Stimulated activated CD4-positive, alpha-beta T cell treated with anti-CD3 and anti-CD28 coated beads, TNF-alpha, amount 100 ng/mL, for 4 hours (primary cell): ENCODE results near the gene KCNJ5.

Experiments used
- DNase-seq, 3 experiments: peaks; one replicate each; pipeline ENCODE4 v3.0.0-alpha.2; 2020; ENCODE audit warnings: low read depth in 3 of 3

The KCNJ5 gene

DNA sequence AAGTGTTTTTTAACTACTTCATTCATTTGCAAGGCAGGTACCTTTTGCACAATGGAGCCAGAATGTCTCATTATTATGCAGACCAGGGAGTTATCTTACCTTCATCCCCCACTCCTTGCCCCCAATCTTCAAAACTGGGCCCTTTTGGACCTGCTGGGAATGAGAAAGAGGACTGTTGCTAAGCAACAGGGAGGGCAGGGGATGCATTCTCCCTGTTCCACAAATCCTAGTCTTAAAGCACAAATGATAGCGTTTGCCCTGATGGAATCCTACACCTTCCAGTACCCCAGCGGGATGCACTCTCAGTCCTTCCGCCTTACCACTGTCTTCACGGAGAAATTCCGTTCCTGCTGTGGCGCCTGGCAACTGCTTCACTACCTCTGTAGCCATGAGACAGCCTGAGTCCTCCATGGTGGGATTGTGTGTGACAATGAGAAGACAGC, 20.0 kb upstream of the KCNJ5 start:
- no peak for DNase-seq

DNA sequence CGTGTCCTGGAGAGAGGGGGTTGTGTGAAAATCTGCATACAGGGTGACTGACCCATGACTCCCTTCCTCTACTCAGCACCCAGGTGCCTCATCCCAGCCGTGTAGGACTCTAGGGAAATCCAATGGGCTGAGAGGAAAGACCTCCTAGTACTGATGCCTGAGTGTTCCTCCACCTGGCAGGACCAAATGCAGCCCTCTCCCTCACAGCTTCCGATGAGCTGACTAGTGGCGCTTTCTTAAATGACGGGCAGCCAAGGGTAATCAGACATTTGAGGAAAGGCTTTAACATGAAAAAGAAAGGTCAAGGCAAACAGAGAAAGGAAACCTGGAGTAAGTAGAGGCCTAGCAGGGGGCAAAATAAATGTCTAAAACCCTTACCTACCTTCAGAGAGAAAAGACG, 19.1 kb upstream of the KCNJ5 start:
- DNase-seq = no peak

DNA sequence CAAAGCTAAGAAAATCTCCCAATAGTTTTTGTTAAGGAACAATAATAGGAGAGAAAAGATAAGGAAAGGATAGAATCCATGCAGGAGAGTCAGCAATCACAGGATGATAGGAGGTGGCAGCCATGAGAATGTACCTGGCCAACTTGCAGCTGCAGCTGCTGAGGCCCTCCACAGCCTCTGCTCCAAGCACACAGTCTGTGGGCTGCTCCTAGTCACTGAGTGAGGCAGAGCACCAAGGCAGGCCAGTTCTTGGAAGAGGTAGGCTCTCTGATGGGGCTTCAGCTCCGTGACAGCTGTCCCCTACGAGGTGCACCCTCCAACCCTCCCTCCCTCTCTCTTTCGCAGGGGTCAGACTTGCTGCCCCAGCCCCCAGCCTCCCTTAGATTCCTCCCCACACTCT, 18.6 kb upstream of the KCNJ5 start:
- no peak for DNase-seq

DNA sequence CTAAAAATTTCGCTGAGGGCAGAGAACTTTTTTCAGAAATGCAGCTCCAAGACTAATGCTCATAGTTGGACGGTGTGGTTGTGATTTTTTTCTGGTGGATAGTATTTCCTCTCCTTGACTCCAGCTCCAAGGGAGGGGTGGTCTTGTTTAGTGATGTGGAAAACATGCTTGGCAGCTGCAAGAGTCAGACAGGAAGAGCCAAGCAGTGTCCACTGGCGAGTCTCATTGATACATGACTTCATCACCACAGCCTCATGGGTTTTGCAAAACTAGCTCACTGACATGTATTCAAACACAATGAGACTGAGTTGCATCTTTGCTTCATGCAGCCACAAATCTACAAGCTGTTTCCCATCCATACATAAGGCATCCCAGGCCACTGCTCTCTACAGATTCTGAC, 16.7 kb upstream of the KCNJ5 start:
- no peak for DNase-seq

DNA sequence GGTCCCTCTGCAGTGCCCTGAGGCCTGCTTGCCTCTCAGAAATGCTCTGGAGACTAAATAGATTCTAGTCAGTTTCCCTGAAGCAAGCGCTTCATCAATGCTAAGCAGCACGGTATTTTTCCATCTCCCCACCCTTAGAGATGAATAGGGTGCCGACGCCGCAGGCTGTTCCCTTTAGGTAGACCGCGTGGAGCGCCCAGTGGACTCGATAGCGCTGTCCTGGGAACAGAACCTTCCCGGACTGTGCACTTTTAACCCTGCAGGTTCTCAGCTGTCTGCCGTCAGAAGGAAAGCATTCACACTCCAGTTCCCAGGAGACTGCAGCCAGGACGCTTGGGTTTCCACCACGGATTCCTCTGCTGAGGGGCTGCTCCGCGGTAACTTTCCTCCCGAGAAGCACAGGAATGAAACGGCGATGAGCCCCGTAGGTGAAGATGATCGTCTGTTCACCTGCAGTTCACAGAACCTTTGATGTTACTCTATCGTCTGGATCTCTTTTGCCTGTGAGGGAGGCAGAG, 15.0 kb upstream of the KCNJ5 start:
- DNase-seq = no peak

DNA sequence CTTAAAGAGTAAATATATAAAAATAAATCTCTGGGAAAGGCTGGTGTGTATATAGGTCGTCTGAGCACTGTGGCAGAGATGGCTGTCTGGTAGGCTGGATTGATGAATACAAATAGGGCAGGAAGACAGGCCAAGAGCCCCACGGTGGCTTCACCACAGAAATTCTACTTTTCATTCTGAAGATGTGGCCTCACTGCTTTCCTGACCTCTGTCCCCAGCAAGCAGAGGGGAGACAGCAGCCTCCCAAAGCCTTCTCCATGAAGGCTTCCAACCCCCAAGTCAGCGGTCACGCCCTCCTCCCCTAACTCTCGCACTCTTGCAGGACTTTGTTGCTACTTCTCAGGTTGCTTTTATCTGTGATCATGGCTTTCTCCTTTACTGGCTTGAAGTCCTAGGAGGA, 13.4 kb upstream of the KCNJ5 start:
- DNase-seq = no peak

DNA sequence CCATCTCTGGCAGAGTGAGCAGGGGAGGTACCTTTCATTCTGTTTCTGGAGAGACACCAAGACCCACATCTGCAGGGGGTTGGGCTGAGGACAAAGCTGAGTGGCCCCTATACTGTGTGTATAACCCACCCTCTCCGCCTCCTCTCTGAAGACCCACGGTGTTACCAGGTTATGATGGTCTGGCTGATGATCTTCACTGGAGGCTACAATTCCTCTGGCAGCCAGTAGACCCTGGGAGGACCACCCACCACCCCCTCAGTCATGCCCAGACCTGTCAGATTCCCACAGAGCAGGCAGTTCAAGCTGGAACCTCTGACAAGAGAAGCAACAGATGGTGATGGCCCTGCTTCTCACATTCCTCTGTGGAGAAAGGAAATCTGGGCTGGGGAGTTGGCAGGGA, 12.7 kb upstream of the KCNJ5 start:
- DNase-seq = no peak

DNA sequence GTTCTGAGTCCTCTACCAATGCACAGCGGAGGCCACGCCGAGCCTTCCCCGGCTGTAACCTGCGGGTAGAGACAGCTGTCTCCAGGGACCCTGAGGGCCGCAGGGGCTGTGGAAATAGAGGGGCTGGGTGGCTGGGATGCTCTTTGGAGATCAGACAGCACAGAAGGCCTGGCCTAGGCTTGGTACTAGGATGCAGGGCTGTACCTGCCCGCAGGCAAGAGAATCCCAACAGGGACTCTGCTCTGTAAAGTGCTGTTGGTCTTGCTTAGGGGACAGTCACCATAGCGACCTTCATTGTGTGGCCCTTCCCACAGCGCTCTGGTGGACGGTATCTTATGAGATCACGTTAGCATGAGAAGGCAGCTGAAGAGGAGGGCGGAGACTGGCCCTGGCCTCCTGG, 11.3 kb upstream of the KCNJ5 start:
- no peak for DNase-seq

DNA sequence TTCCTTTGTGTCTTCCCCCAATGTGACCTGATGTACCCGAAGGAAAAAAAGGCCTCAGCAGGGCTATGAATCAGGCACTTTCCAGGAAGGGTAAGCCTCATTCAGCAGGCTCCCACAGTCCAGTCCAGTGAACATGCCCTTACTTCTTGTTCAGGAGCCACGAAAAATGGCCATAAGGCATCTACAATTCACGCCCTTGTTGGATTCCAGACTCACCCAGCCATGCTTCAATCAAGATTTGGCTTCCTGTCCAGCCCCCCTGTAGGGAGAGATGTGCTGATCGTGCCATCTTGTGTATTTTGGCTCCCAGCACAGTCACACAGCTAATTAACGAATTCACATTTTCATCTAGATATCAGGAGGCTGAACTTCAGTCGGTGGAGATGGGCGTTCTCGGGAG, 9.9 kb upstream of the KCNJ5 start:
- no peak for DNase-seq

DNA sequence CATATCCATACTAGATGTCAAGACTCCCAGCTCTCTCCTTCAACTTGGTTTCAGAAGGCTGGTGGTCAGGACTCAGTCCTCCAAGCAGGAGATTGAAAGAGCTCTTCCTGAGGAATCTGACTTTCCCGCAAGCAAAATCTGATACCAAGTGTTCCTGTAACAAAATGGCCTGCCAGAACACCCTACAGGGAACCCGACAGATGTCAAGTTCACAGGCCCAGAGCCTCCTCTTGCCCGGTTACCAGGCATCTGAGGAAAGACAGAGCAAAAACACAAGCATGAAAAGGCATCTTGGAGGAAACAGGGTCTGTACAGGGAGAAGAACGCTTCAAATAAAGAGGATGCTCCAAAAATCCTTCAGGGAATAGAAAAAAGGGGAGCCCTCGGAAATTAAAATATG, 8.7 kb upstream of the KCNJ5 start:
- no peak for DNase-seq

DNA sequence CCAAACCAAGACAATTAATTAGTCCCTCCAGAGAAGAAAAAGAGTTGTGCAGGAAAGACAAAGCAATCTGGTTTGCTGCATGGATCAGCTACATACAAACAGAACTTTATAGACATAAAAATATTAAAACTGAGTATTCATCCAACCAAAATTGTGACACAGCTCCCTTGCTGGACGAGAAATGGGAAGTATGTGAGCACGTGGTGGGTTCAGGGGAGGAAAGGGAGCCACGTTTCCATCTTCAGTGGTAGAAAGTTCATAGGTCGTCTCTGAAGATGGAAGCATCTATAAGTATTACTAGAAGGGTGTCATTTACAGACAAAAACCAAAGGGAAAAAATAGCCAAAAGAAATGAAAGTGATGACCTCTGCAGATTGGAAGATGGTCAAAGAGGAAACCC, 7.1 kb upstream of the KCNJ5 start:
- no peak for DNase-seq

DNA sequence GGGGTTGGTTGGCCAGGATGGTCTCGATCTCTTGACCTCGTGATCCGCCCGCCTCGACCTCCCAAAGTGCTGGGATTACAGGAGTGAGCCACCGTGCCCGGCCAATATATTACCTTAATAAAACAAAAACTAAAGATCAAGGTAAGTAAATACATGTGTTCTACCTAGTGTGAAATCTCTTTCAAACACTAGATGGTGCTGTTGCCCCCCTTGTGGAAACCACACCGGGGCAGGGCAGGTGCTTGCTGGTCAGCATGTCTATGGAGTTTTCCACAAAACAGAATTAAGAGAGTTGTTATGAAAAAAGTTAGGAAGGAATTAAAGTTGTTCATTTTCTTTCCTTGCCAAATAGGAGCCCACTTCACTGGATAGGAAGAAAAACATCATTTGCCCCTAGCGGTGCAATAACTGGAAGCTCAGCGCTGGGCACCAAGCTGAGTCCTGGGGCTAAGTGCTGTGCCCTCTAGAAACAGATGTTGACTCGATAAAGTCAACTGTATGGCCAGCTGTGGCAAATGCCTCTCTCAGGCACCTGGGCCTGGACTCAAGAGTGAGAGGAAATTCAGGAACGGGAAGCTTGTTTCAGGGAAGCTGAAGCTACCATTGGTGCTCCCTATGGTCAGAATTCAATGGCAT, 6.3 kb upstream of the KCNJ5 start:
- DNase-seq = peak in 1 of 3 experiments; percentile 23

DNA sequence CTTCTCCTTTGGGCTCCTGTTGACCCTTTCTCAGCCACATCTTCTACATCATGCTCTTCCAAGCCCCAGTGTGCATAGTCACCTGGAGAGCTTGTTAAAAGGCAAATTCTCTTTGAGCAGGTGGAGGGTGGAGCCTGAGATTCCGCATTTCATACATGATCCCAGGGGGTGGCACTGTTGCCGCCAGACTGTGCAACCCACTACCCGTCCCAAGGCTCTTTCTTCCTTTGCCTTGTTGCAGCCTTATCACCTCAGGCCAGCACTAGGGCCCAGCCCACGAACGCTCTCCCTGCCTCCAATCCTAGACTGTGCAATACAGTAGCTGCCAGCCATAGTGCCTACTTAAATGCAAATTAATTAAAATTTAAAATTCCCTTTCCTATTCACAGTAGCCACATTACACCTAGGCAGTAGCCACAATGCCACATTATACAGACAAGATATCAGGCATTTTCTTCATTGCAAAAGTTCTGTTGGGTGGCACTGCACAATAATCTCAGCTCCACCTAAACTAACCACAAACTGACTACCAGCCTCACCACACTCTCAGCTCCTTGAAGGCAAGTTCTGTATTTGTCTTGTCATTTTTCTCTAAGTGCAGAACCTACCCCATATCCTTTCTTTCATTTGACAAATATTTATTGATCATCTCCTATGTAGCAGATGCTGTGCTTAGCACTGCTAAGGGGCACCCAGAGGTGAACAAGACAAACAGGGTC, 4.6 kb upstream of the KCNJ5 start:
- DNase-seq = no peak

DNA sequence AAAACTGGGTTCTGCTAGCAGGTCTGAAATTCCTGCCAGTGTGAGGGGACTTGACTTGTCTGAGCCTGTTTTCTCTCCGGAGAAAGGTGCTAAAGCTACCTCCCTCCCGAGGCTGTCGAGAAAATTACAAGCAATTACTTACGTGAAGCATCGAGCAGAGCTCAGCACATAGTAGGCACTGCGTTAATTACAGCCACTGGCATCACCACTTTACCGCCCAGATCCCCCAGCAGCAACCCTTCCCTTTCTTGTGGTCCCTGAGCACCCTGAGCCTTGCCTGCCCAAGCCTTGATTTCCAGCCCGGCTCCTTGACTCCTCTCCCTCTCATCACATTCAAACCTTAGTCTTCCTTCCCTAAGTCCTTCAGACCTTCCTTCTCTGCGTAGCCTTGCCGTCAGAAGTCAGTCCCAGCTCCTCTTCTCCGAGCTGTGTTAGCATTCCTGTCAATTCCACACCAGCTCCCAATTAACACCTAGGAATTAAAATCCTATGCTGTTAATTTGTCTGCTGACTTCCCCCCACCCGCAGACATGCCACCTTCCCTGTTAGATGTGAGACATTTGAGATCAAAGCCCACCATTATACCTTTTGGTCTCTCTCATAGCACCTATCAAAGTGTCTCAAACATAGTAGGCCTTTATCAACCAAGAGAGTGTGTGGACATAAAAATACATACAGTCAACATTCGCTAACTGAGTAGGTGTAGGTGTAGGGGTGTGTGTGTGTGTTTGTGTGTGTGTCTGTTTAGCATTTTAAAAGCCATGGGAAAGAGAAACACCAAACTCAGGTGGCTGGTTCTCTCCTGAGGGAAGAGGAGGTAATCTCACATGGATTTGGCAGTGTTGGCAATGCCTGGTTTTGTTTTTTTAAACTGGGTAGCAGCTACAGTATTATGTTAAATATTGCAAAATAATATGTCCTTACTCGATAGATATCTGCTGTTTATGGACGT, 2.8 kb upstream of the KCNJ5 start:
- DNase-seq = no peak

DNA sequence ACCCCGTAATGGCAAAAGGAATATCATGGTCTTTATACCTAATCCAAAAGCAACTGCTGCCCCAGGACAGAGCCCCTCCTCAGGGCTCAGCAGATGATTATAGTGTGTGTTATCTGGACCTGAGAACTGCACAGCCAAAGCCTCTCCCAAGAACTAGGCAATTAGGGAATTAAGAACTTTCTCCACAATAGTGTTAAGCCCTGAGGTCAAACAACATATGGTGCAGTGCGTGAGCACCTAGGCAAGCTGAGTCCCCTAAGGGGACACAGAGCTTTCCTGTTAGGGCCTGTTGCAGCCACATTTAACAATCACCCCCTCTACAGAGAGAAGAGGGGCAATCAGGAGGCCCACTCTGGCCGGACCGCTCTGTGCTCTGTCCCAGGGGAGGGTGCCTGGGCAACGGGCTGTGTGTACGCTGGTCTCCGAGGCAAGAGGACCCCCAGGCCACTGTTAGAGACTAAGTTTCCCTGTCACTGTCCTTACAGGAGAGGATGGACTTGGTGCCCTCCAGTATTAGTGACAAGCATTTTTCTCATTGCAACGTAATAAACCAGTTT, 1.4 kb upstream of the KCNJ5 start:
- DNase-seq = no peak

DNA sequence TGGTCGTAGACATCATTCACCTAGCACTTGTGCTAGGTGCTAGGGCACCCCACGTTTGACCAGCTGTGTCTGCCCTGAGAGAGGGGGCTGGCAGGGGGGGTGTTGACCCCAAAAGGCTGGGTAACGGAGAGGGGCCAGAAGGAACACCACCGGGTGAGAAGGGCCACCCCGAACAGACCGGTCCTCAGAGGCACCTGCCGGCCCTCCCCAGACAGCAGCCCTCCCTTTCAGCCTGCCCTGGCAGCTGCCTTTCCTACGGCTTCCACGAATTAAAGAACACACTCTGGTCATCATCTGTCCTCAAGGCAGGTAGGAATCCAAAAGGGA, 977 bp upstream of the KCNJ5 start:
- no peak for DNase-seq

DNA sequence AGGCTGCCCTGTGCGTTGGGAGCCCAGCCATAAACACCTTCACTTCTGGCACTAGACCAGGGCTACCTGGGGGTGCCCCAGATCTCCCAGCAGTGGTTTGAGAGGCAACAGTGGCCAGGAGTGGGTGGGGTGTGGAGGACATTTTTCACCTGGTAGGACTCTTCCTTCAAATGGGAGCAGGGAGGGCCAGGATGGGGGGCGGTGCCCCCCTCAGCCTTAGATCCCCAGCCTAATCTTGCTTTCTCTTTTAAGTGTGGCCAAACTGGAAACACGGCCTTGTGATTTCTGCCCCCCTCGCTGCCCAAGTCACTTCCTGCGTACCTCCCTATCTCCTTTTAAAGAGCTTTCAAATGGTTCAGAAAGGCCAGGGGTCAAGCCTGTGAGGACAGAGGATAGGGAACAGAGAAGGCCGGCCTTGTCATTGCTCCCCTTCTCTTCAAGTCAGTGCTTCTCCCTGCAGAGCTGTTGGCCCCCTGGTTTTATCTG, 800 bp downstream of the KCNJ5 start:
- no peak for DNase-seq

DNA sequence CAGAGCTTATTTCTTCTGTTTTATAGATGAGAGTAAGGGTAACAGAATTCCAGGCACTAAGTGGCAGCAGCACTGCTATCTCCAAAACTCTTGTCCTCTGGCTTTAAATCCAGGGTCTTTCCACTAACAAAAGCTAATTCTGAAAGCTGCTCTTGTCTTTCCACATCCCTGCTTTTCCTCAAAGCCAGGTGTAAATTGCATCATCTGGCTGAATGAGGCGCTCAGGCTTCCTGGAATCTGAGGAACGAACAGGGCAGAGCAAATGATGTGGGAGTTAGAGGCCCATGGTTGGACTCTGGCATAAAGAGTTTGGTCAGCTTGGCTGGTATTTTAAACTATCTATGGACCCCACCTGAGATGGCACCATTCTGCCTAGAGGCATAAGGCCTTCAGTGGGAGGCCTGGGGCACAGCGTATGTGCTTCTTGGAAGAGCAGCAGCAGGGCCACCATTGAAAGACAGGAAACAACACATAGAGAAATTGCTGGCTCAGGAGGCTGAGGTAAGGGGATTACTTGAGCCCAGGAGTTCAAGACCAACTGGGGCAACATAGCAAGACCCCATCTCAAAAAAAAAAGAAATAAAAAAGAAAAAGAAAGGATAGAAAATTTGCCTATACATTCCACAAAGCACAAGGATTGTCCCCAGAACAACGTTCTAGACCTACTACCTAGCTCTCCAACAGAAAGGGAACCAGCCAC, 1.9 kb downstream of the KCNJ5 start:
- DNase-seq = no peak

DNA sequence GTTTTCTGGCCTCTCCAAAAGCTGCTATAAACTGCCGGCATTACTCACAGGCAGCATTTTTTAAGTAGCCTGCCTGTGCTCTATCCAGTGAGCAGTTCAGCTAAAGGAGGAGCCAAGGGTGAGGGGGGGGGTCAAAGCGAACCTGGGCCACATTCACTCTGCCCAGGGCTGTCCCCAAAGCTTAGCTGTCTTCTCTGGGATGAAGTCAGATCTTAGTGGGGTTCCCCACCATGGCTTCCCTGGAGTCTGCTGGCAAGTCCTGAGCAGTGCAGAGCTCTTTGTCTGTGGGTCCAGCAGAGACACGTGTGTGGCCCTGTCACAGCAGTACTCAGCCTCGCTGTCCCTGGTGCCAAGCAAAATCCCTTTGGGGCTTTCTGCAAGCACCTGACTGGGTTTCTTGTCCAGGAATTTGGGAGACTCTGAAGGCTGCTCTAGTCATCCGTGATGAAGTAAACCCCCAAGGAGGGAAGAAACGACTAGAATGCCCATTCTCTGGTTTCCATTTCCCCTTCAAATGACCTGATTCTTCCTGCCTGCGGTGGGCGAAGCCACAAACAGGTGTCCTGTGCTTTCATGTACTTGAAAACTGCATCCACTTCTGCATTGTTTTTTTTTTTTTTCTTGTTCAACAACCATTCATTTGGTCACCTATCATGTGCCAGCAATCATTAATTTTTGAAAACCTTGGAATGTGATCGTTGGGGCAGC, 2.6 kb downstream of the KCNJ5 start:
- DNase-seq = no peak

DNA sequence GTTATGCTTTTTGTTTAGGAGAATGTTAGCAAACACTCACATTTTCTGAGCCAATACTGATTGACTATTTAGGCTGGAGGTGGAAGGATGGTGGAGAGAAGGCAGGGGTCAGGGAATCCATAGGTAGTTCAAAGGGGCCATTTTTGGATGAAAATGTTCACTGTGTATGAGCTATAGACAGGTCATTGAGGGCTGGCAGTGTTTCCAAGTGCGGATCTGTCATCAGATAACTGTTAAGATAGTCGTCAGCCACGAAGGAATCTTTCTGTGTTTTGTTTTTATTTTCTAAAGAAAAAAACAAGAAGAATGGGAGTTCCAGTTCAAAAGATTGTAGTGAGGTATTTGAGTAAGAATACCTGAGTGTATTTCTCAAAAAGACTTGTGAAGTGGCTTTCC, 3.1 kb downstream of the KCNJ5 start:
- no peak for DNase-seq

DNA sequence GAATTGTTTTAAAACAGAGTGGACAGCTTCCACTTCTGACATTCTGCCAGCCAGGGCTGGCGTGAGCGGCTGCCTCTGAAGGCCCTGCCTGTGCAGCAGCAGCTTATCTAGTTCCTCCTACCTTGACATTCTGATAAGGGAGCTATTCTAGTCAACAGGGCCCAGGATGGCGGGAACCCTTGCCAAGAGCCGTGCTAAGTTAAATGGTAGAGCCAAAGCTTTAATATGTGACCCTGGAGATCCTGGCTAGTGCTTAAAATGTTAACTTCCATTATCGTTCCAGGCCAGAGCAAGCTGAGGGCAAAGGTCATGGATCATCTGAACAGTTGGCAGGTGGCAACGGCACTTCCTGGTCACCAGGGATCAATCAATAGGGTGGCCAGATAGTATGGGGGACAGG, 3.5 kb downstream of the KCNJ5 start:
- no peak for DNase-seq
